HepG2 (cell line): ENCODE data around the gene CGREF1. TPM values are rescaled to one million over a fixed set of nuclear protein-coding genes. Genes with fewer than 3 reads are reported as not detected.
A peak's percentile ranks its signal among the peaks of the same experiment; 100 is the strongest.

Experiments used
- AKAP8 ChIP-seq: sonication (generic); formaldehyde crosslinking; IDR thresholded peaks from 2 replicates; pipeline ENCODE4 v1.5.1; 2020; ENCODE audit warnings: mild to moderate bottlenecking, missing genetic modification reagents
- FOXO4 ChIP-seq: sonication (generic); formaldehyde crosslinking; conservative IDR thresholded peaks from 2 replicates; pipeline ENCODE4 v1.8.1; 2023; ENCODE audit warnings: missing genetic modification reagents
- FUBP1 ChIP-seq: sonication (generic); formaldehyde crosslinking; IDR thresholded peaks from 2 replicates; pipeline ENCODE4 v1.5.1; 2020; ENCODE audit warnings: missing genetic modification reagents, mild to moderate bottlenecking, borderline replicate concordance
- IKZF1 ChIP-seq: fragments of 450-650 bp; IDR thresholded peaks from 2 replicates; pipeline ENCODE4 v1.7.1; 2016
- NFRKB ChIP-seq: fragments of 450-650 bp; IDR thresholded peaks from 2 replicates; pipeline ENCODE4 v1.6.1; 2017
- PLSCR1 ChIP-seq: sonication (generic); formaldehyde crosslinking; IDR thresholded peaks from 2 replicates; pipeline ENCODE4 v1.5.0; 2020; ENCODE audit warnings: missing genetic modification reagents, mild to moderate bottlenecking, borderline replicate concordance
- RBM22 ChIP-seq: fragments of 200-400 bp; formaldehyde crosslinking; optimal IDR thresholded peaks from 2 replicates; pipeline ENCODE3; 2017; ENCODE audit warnings: mild to moderate bottlenecking, low read length, moderate library complexity
- SIN3B ChIP-seq: fragments of 150-350 bp; IDR thresholded peaks from 2 replicates; pipeline ENCODE4 v1.6.1; 2014; ENCODE audit warnings: low read length
- TCF12 ChIP-seq, 2 experiments: fragments of 450-650 bp in 1 of 2; sonication (generic) in 1 of 2; formaldehyde crosslinking in 1 of 2; IDR thresholded peaks; 2 replicates each; pipeline versions ENCODE4 v1.6.1 to v1.8.0; 2017 to 2022; ENCODE audit warnings: antibody characterized with exemption in 1 of 2, mild to moderate bottlenecking in 1 of 2, missing genetic modification reagents in 1 of 2, moderate library complexity in 1 of 2
- ZFP82 ChIP-seq: sonication (generic); formaldehyde crosslinking; IDR thresholded peaks from 2 replicates; pipeline ENCODE4 v1.5.1; 2020; ENCODE audit warnings: mild to moderate bottlenecking, missing genetic modification reagents, borderline replicate concordance
- ZFP90 ChIP-seq: sonication (generic); formaldehyde crosslinking; IDR thresholded peaks from 2 replicates; pipeline ENCODE4 v1.8.0; 2022; ENCODE audit warnings: missing genetic modification reagents, mild to moderate bottlenecking, inconsistent platforms, borderline replicate concordance
- ZNF142 ChIP-seq: sonication (generic); formaldehyde crosslinking; IDR thresholded peaks from 2 replicates; pipeline ENCODE4 v1.4.0; 2020; ENCODE audit warnings: missing genetic modification reagents
- ZNF263 ChIP-seq: sonication (generic); formaldehyde crosslinking; IDR thresholded peaks from 2 replicates; pipeline ENCODE4 v1.4.0; 2020; ENCODE audit warnings: missing genetic modification reagents
- ZNF451 ChIP-seq: sonication (generic); formaldehyde crosslinking; IDR thresholded peaks from 2 replicates; pipeline ENCODE4 v1.5.0; 2020; ENCODE audit warnings: mild to moderate bottlenecking, missing genetic modification reagents
- ZNF549 ChIP-seq: sonication (generic); formaldehyde crosslinking; IDR thresholded peaks from 2 replicates; pipeline ENCODE4 v1.5.0; 2020; ENCODE audit warnings: missing genetic modification reagents
- ZNF766 ChIP-seq: sonication (generic); formaldehyde crosslinking; IDR thresholded peaks from 2 replicates; pipeline ENCODE4 v1.5.0; 2020; ENCODE audit warnings: missing genetic modification reagents, borderline replicate concordance
- ZNF776 ChIP-seq: sonication (generic); formaldehyde crosslinking; IDR thresholded peaks from 2 replicates; pipeline ENCODE4 v1.4.0; 2020; ENCODE audit warnings: mild to moderate bottlenecking, missing genetic modification reagents
- ZZZ3 ChIP-seq: sonication (generic); formaldehyde crosslinking; IDR thresholded peaks from 2 replicates; pipeline ENCODE4 v1.4.0; 2020; ENCODE audit warnings: missing genetic modification reagents, mild to moderate bottlenecking, borderline replicate concordance
- polyA plus RNA-seq, 8 experiments: library from polyadenylated mRNA; depleted of rRNA in 3 of 8; stranded (reverse) in 7 of 8; unstranded in 1 of 8; fragments of >200 nt; fragmentation: Illumina TruSeq in 4 of 8; extraction: Trizol in 4 of 8; gene quantifications; 2 replicates each; pipeline versions ENCODE4 v1.2.1 to v1.2.3, GENCODE V29; 2011 to 2016; ENCODE audit warnings: low read depth in 4 of 8, missing spikeins in 1 of 8, mixed read lengths in 1 of 8; ENCODE audit not compliant: insufficient read depth in 1 of 8
- total RNA-seq, 5 experiments: library from RNA; depleted of rRNA; stranded (reverse); fragments of >200 nt; fragmentation: Illumina TruSeq; extraction: Trizol; gene quantifications; 2 replicates each; pipeline ENCODE4 v1.2.3, GENCODE V29; 2016; ENCODE audit warnings: low read depth in 1 of 5

The CGREF1 gene
- total and polyA plus RNA-seq, 2 of the 13 experiments (the other 11 are each of a cell fraction or from before 2014, with no cell fraction given) = 13.9 to 23.4 TPM

- TF ChIP-seq ZFP82 (peak; percentile 79), PLSCR1 (CRISPR knock-in tag) (peak; percentile 97; the same call in 1 of the 2 replicates), ZNF263 (CRISPR knock-in tag) (peak; percentile 62), SIN3B (peak; percentile 59; the same call in 1 of the 2 replicates), ZNF451 (peak; percentile 90), ZNF142 (peak; percentile 94), IKZF1 (no peak), ZZZ3 (CRISPR knock-in tag) (peak; percentile 85; the same call in 1 of the 2 replicates), NFRKB (no peak), FUBP1 (CRISPR knock-in tag) (peak; percentile 98; the same call in 1 of the 2 replicates), AKAP8 (CRISPR knock-in tag) (peak; percentile 28; the same call in 1 of the 2 replicates), FOXO4 (CRISPR knock-in tag) (0 out of 2 replicates have a peak, but pooled peaks have one; percentile 78), ZNF776 (CRISPR knock-in tag) (peak; percentile 54), RBM22 (no peak), ZFP90 (CRISPR knock-in tag) (peak; percentile 91; the same call in 1 of the 2 replicates), ZNF766 (CRISPR knock-in tag) (peak; percentile 91), TCF12 (IDR thresholded peaks at IDR 0.05) (no peak), TCF12 (CRISPR knock-in tag; IDR thresholded peaks at IDR 0.05) (no peak; the same call in 1 of the 2 replicates), ZNF549 (CRISPR knock-in tag) (no peak)
Measured at GRCh38 chr2:27050996-27051901, 67.7 kb downstream of the CGREF1 start, which contains the start of gene AGBL5 (continued).
